Measurements from ENCODE around the gene MSI2.

Gene MSI2

DNA sequence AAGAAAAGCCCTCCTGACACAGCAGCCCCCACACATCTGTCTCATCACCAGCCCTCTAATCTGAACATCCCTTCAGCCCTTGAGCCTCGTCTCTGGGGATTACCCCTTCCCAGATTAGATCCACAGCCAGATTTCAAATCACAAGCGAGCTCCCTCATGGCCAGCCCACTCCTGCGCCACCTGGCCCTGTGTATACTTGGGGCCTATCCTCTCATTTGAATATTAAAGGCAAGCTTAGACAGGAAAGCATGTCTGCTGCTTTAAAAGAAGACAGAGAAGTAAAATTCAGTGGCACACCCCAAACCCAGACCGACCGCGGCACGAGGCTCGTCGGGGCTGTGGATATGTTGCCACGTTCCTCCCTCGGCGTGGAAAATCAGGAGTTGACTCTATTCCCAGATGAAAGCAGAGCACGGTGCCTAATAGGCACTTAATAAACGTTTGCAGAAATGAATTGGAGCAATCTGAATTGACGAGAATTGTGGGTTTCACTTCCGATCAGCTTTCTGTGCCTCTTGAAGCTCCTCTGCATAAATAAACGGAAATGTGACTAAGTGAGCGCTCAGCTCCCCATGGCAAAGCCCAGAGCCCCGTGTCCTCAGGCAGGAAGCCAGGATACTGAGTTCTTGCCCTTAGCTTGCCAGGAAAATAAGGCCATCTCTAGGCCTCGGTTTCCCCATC lies 380.8 kb downstream of the MSI2 start:
- DNase-seq (ENCODE audit: low read depth in 2 of 2) = no peak

DNA sequence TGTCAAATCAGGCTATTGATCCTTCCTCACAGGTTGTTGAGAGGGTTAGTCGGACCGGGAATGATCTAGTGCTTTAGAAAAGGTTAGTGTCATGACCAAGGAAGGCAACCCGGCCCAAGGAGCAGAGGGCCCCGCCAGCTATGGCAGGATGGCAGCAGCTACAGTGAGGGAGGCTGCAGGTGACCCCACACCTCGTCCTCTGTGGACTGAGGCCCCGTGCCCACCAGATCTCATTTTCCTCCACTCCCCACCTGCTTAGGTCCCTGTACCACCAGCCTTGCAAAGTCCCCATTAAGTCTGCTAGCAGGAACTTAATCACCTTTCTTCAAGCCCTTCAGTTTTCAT lies 381.3 kb downstream of the MSI2 start:
- DNase-seq (ENCODE audit: low read depth in 2 of 2) = no peak

DNA sequence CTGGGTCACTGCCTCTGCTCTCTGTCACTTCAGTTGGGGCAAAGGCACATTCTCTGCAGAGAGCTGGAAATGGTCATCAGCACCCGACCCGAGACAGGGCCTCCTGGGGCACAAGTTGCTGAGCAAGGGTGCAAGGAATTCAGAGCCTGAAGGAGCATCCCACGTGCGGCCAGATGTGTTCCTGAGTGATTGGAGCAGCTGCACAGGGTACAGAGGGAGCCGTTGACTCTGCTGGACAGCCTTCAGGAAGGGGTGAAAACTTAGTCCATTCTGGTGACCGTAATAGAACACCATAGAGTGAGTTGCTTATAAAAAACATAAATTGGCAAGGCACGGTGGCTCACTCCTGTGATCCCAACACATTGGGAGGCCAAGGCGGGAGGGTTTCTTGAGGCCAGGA lies 382.0 kb downstream of the MSI2 start:
- no peak for DNase-seq (ENCODE audit: low read depth in 2 of 2)

DNA sequence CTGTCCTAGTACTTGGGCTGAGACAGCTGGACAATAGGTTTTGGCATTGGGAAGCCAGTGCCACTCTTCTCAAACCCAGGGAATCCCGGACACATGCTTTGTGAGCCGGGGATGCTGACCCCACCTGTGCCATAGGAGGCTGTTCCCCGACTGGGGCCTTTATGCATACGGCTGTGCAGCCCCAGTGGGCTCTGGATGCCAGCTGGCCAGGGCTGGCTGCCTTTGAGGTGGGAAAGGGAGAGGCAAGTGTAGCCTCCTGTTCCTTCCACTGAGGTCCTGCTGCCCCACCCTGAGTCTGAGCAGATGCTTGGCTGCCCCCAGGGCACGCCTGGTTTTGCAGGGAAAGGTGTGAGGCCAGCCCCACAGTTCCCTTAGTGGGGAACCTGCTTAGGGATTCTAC lies 383.1 kb downstream of the MSI2 start:
- DNase-seq (ENCODE audit: low read depth in 2 of 2) = no peak

DNA sequence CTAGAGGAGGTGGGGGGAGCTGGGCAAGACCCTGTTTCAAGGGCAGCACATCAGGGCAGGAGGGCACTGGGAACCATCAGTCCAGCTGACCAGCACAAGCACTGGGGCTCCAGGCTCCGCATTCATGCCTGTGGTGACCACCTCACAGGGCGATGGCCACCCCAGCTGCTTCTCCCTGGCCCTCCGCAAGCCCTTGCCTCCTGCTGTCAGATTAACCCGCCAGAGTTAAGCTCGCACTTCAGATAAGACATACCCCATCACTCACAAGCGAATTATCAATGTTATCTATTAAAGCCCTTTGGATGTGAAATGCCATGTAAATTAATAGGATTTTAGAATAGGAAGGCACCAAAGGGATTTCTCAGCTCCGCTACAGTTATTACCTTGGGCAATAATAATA lies 383.8 kb downstream of the MSI2 start:
- no peak for DNase-seq (ENCODE audit: low read depth in 2 of 2)

DNA sequence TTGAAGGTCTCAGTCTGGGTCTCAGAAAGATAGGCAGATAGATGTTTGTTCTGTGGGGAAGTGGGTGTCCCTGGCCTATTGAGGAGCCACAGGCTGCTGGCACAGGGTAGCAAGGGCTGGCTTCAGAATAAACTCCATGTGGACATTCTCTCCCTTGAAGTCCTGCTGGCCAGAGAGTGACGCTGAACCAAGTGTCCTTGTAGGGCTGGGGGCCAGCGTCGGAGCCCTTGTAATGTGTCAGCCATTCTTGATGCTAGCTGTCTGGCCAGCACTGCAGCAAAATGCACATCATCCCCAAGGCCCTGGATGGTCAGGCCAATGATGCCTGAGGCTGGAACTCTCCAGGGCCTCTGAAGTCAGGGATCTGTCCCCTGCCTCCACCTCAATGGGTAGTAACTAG lies 385.4 kb downstream of the MSI2 start:
- DNase-seq (ENCODE audit: low read depth in 2 of 2) = no peak

DNA sequence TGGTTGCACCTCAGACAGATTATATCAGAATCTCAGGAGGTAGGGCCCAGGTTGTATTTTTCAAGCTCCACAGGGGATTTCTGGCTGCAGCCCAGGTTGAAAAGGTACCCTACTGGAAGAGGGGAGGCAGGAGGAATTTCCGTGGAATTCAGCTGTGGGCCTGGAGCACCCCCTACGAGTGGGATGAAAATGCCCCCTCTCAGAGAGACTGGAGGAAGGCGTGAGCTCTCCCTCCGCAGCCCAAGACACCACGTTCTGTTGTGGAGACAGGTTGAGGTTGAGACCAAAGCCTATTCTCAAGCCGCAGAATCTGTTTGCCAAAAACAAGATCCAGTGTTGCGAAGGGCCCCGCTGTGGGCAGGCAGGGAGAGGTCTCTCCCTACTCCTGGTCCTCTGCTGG lies 386.7 kb downstream of the MSI2 start:
- DNase-seq (ENCODE audit: low read depth in 2 of 2) = no peak

DNA sequence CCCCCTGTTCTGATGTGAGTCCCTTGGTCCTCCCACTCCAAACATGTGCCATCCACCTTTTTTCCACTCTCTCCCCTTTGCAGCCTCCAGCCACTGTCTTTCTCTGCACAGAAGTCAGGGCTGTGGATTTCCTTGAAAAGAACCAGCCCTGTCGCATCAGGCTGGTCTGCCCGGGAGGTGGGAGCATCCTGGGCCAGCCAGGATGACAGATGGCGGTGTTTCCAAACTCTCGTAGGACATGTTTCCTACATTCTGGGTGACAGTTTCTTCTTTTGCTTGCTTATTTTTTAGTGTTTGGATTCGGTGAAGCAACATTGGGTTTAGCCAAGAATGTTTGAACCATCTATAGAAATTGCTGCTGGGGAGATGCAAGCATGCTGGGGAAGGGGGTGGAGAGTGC lies 388.0 kb downstream of the MSI2 start:
- no peak for DNase-seq (ENCODE audit: low read depth in 2 of 2)

DNA sequence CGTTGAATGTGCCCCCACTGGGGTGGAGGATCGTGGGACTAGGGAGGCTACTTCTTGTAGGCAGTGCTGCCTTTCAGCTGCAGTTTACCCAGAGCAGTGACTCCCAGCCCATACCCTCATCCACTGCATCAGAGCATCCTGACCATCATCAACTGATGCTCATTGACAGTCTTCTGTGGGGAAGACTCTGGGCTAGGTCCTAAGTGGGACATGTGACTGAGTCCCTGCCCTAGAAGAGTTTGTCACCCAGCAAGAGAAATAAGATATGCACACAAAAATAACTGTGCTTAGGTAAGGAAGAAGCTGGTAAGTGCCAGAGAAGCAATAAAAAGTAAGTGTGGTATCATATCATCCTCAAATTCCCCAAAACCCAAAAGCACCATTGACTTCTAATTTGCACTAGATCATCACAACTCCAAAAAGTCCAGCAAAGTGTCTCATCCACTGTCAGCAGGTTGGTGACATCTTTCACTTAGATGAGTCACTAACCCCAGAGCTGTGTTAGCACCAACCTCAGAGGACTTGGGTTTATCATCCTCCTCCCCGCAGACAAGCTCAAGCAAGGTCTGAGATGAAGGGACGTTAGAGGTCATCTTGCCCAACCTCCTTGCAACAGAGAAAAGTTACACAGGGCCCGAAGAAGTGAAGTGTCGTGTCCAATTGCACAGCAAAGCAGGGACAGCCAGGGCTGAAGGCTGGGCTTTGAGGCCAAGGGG lies 389.8 kb downstream of the MSI2 start:
- DNase-seq (ENCODE audit: low read depth in 2 of 2) = no peak

DNA sequence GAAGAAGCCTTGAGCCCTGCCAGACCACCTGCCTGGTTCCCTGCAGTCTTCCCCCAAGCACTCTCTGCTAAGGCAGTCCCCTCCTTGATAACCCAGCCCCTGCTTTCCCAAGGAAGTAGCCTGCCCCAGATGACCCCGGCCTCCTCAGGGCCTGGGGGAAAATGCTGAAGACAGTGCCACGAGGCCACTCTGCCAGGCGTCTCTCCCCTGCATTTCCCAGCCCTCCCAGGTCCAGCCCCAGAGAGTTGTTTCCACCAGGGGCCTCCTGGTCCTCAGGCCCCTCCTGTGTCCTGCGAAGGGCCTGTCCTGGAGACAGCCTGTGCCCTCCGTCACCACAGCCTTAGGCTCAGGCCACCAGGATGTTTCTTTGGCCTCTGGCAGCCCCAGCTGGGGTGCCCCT lies 392.4 kb downstream of the MSI2 start:
- no peak for DNase-seq (ENCODE audit: low read depth in 2 of 2)

DNA sequence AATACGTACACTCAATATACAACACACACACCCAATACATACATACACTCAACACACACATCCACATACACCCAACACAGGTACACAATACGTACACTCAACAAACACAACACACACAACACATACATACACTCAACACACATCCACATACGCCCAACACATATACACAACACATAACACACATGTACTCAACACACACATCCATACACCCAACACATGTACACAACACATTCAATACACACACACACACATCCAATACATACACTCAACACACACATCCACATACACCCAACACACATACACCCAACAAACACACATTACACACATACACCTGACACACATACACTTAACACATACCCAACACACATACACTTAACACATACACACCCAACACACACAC lies 392.9 kb downstream of the MSI2 start:
- no peak for DNase-seq (ENCODE audit: low read depth in 2 of 2)

DNA sequence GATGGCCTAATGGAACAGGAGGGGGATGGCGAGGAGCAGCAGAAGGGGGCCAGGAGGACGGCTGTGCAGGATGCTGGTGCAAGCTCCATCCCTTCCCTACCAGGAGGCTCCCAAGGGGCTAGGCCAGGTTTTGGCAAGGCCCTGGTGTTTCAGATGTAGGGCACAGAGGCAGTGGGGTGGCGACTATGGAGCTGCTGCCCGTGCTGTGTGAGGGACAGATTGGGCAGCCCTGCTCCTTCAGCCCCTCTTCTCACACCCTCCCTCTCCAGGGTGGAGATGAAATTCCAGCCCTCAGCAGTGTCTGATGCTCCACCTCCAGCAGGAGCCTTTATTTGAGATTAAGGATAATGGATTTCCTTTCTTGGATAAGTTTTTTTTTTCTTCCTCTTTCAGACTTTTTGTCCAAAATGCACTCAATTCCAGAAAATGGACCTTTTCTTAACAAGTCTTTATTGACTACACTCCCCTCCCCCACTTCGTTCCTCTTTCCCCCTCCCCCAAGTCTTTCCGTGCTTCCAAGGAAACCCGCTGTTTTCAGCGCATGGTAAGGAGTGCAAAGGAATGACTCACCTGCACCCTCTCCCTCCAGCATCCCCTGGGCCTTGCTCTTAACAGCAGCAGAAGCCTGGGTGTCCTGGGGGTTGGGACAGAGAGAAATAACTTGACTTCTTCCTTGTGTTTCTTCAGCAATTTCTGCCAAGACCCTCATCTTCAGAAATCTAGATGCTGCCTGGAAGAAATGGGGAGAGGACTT lies 393.6 kb downstream of the MSI2 start:
- DNase-seq (ENCODE audit: low read depth in 2 of 2) = no peak

DNA sequence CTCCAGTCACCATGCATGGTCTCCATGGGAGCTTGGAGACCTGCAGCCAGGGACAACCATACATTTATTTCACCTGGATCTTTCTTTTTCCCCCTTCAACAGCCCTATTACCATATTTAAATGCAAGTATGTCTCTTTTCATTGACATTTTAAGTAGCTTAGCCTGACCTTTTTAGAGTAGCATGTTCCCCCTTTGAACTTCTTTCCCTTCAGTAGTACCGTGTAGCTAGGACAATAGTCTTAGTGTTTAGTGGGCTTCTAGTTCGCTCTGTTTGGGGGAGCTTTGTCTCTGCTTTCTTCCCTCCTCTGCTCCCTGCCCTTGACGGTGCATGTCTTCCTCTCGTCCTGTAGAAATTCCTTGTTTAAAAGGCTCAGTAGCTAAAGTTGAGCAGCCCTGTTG lies 394.2 kb downstream of the MSI2 start:
- DNase-seq (ENCODE audit: low read depth in 2 of 2) = no peak

DNA sequence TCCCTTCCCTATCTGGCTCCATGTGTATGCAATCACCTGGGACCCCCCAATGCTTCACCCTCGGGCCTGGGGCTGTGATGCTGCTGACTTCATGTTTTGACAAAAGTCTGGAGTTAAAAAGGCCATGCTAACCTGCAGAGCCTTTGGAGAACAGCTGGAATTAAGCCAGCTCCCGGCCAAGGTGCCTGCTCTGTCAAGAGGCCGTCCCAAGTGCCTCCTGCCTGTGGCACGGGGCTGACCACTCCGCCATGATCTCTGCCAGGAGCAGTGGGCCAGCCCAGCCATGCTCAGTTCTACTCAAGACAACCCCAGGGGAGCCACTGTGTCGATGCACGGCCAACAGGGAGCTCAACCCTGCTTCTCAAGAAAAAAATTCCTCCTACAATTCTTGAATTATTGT lies 395.1 kb downstream of the MSI2 start:
- DNase-seq (ENCODE audit: low read depth in 2 of 2) = no peak

DNA sequence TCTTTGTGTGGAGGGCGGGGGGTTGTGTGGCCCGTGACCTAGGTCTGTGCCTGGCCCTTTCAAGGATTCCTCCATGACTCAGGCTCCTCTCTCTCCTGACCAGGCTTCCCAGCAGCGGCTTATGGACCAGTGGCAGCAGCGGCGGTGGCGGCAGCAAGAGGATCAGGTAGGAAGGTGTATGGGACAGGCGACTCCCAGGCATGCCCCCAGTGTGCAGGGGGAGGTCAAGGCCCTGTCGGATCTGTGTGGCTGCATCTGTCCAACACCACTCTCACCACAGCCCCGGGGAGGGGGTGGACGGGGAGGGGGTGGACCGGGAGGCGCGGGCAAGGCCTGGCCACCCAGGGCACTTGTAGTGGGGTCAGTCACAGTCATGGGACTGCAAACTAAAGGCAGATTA lies 395.7 kb downstream of the MSI2 start:
- no peak for DNase-seq (ENCODE audit: low read depth in 2 of 2)

DNA sequence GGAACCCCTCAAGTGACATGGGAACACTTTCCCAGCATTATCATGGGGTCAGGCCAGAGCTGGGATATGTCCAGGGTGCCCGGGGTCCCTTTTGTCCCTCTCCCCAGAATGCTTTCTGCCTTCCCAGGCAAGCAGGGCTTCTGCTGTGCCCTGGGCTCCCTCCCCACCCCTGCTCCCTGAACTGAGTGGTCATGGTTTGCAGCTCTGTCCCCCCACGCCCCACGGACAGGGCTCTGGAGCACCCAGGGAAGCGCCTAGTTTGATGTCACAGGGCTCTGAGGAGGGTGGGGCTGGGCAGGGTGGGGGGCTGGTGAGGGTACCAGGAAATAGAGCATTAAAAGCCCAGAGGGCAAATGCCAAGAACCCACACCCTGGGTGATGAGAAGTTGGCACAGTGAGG lies 396.5 kb downstream of the MSI2 start:
- no peak for DNase-seq (ENCODE audit: low read depth in 2 of 2)

DNA sequence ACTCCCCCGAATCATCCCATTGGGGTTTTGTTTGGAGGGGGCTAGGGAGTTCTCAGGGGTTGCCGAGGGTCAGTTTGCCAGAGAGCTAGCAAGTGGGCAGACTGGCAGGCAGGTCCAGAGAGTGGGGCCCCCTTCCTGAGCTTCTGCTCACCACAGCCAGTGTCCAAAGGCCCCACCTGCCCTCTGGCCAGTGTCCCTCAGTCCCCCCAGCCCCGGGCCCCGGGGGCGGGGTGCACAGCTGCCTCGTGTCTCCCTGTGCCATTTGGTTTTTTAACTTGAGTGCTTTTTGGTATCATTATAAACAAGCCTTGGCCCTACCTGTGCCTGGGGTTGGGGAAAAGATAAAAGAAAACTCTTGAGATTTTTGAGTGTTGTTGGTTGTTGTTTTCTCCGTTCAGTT lies 397.0 kb downstream of the MSI2 start:
- no peak for DNase-seq (ENCODE audit: low read depth in 2 of 2)

DNA sequence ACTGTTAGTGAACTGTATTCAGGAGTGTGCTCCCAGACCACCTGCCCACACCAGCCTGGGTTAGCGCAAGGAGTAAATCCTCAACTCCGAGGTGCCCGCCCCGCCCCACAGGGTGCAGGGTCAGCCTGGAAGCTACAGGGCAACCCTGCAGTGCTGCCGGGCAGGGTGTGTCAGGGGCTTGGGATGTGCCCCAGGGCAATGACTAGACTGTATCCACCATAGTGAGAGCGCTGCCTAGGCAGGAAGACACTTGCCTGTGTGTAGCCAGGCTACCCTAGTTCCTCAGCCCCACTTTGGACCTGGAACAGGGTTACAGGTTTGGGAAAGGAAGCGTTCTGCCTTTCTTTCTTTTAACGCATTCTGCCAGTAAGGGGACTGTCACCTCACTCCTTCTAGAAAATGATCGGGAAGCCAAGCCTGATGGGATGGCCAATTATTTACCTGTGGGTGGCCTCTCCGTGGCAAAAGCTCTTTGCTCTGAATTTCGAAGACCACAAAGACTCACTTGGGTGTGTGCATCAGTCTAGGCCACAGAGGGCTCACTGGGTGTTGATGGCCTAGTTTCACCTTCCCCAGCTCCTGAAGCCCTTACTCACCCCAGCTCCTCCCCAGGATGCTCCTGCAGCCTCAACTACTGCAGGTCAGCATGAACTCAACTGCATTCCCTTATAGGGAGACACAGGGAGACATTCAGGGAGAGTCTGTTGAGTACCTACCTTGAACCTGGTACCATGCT lies 397.9 kb downstream of the MSI2 start:
- no peak for DNase-seq (ENCODE audit: low read depth in 2 of 2)

DNA sequence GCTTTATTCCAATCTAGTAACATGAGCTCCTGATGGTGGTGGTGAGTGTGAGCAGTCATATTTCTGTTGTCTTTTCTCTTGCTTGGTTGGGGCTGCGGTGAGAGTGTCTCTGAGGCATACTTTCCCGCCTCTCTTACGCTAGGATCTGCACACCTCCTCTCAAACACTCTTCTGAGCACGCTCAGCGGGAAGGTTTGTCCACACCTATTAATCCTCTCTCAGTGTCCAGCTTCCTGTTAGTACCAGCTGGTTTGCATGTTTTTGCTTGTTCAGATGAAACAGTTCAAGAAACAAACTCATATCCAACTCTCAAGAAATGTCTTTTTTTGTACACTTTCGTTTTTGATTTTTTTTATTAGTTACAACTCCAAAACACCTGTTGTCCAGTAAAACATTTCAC lies 399.2 kb downstream of the MSI2 start:
- DNase-seq (ENCODE audit: low read depth in 2 of 2) = no peak

DNA sequence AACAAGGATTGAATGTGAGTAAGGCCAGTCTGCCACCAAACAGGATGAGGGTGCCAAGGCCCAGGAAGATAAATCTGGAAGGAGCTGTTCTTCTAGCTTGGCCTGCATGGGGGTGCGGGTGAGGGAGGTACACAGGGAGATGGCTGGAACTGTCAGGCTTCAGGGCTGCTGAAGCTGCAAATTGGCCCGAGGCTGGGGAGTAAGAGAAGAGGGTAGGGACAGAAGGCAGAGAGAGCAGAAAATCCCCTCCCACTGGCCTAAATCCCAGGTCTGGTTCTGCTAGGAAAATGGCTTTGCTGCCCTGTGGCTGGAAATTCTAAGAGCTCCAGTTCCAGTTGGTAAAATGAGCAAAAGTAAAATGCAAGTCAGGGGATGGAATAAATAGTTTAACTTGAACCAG lies 400.9 kb downstream of the MSI2 start:
- DNase-seq (ENCODE audit: low read depth in 2 of 2) = no peak

DNA sequence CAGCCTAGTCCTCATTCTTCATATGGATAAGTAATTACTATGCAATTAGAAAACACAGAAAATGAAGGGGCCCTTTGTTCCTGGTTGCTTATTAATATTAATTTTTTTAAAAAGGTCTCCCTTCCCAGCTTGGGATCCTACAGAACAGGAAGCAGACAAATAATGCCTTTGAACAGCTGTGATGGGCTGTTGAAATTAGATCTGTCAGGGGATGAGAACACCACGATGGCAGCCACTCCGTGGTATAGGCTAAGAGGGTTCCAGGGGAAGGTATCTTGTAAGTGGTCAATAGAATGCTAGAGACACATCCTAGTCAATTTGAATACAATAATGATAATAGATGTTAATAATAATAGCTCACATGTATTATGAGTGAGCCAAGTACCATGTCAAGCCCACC lies 405.7 kb downstream of the MSI2 start:
- no peak for DNase-seq (ENCODE audit: low read depth in 2 of 2)

DNA sequence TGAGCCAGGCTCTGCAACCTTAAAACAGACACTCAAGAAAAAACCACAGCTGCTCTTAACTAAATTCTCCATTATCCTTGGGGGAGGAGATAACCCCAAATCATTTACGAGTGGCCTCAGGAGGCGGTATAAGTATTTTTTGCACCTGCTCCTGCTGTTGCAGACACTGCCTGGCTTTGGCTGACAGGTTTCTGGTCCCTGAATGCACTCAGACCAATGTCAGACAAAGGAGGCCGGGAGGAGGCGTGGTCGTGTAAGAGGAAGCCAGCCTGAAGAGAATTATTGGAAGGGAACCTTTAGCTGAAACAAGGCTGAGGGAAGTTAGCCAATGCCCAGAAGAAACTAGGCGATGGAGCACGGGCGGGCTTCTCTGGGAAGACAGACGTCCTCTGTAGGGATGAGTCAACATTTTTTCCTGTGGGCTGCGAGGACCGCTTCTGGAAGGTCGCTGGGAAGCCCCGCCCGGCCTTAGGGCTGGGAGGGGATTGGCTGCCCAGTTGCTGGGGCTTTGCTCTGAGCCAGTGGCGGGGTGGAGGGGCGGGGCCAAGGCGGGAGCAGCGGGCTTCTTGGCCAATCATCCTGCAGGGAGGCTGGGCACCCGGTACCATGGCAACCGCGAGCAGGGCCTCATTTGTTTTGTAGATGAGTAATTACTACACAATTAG lies 406.5 kb downstream of the MSI2 start:
- DNase-seq (ENCODE audit: low read depth in 2 of 2) = peak; percentile 3 to 25

All from stimulated activated CD8-positive, alpha-beta memory T cell treated with anti-CD3 and anti-CD28 coated beads, Interleukin-7, amount 100 ng/mL, for 4 hours (primary cell).